Keratinocyte (primary cell): Measurements from ENCODE around the gene ADORA2B. TPM values are rescaled to one million over a fixed set of nuclear protein-coding genes. Genes with fewer than 3 reads are reported as not detected.

Experiments
- DNase-seq: peaks from one replicate; pipeline ENCODE4 v3.0.0-alpha.2; 2011; ENCODE audit warnings: low read depth, missing footprints, low spot score
- FAIRE-seq: peaks from 2 replicates; lab custom pipeline; 2011; peaks lifted over from hg19 to GRCh38; lab: Jason Lieb, UNC
- H2AFZ ChIP-seq: 2 replicates; pipeline ENCODE4 v1.6.0; 2012; ENCODE audit warnings: low read length, control low read depth, inconsistent platforms; ENCODE audit not compliant: control insufficient read depth
- H3K27ac ChIP-seq: 2 replicates; pipeline ENCODE4 v1.5.1; 2011; ENCODE audit warnings: low read length; ENCODE audit not compliant: control insufficient read depth, insufficient read depth
- H3K27me3 ChIP-seq: 3 replicates; pipeline ENCODE4 v1.6.0; 2011; ENCODE audit warnings: low read length; ENCODE audit not compliant: control insufficient read depth, insufficient read depth; ENCODE audit errors: extremely low read depth
- H3K36me3 ChIP-seq, 2 experiments: 2 replicates in 1 of 2; 3 replicates in 1 of 2; pipeline ENCODE4 v1.5.1; 2011; ENCODE audit warnings: low read length in 2 of 2, mild to moderate bottlenecking in 1 of 2; ENCODE audit not compliant: control insufficient read depth in 2 of 2, insufficient read depth in 2 of 2; ENCODE audit errors: extremely low read depth in 1 of 2
- H3K4me1 ChIP-seq: 3 replicates; pipeline ENCODE4 v1.5.1; 2011; ENCODE audit warnings: low read length; ENCODE audit not compliant: control insufficient read depth, insufficient read depth; ENCODE audit errors: extremely low read depth
- H3K4me2 ChIP-seq: 3 replicates; pipeline ENCODE4 v1.6.0; 2011; ENCODE audit warnings: low read depth, low read length; ENCODE audit not compliant: control insufficient read depth, insufficient read depth; ENCODE audit errors: extremely low read depth
- H3K4me3 ChIP-seq, 3 experiments: fragments of 200-600 bp in 1 of 3; sonication (generic) in 1 of 3; 2 replicates in 2 of 3; 3 replicates in 1 of 3; pipeline ENCODE4 v1.5.1; 2011 to 2016; ENCODE audit warnings: low read length in 3 of 3, mild to moderate bottlenecking in 3 of 3, control low read depth in 2 of 3, inconsistent platforms in 1 of 3, low read depth in 1 of 3, mixed read lengths in 1 of 3, mixed run types in 1 of 3, moderate library complexity in 1 of 3; ENCODE audit not compliant: control insufficient read depth in 2 of 3, insufficient read depth in 2 of 3; ENCODE audit errors: extremely low read depth in 1 of 3
- H3K79me2 ChIP-seq: 2 replicates; pipeline ENCODE4 v1.6.0; 2012; ENCODE audit warnings: low read length; ENCODE audit not compliant: control insufficient read depth, insufficient read depth
- H3K9ac ChIP-seq: 3 replicates; pipeline ENCODE4 v1.6.0; 2011; ENCODE audit warnings: low read length; ENCODE audit not compliant: control insufficient read depth, insufficient read depth; ENCODE audit errors: extremely low read depth
- H3K9me1 ChIP-seq: 3 replicates; pipeline ENCODE4 v1.6.0; 2011; ENCODE audit warnings: low read length; ENCODE audit not compliant: control insufficient read depth, insufficient read depth; ENCODE audit errors: extremely low read depth
- H3K9me3 ChIP-seq: 2 replicates; pipeline ENCODE4 v1.5.1; 2012; ENCODE audit warnings: low read depth, low read length; ENCODE audit not compliant: control insufficient read depth
- H4K20me1 ChIP-seq: 3 replicates; pipeline ENCODE4 v1.6.0; 2011; ENCODE audit warnings: low read length; ENCODE audit not compliant: control insufficient read depth, insufficient read depth; ENCODE audit errors: extremely low read depth
- EZH2 ChIP-seq: IDR thresholded peaks from one replicate; pipeline ENCODE4 v1.6.1; 2012; ENCODE audit warnings: inconsistent platforms, mild to moderate bottlenecking, low read length, moderate library complexity
- dilution Hi-C: fragments of 300-500 bp; cut with MboI; formaldehyde crosslinking; loops from one replicate; pipeline ENCODE4 v1.7.0; 2020; ENCODE audit warnings: low sequenced_read_pairs; ENCODE audit not compliant: extremely low pct_ligation_motif_present
- polyA plus RNA-seq, 5 experiments: library from polyadenylated mRNA; depleted of rRNA in 3 of 5; stranded (reverse) in 3 of 5; stranded (forward) in 1 of 5; unstranded in 1 of 5; fragments of >200 nt; gene quantifications; 1 replicate in 1 of 5; 2 replicates in 3 of 5; 3 replicates in 1 of 5; pipeline versions ENCODE4 v1.2.1 to v1.2.3, GENCODE V29; 2011 to 2012; ENCODE audit warnings: missing spikeins in 2 of 5, low read depth in 1 of 5, low replicate concordance in 1 of 5
- TF ChIP-seq, protein P1 (sequence below), 3 experiments: IDR thresholded peaks in 1 of 3; conservative IDR thresholded peaks in 1 of 3; optimal IDR thresholded peaks in 1 of 3; 2 replicates in 2 of 3; 3 replicates in 1 of 3; pipeline versions ENCODE3 to v1.5.1; 2011; ENCODE audit warnings: low read length in 3 of 3, mild to moderate bottlenecking in 3 of 3, moderate library complexity in 2 of 3, control low read depth in 1 of 3, inconsistent platforms in 1 of 3; ENCODE audit not compliant: insufficient read depth in 2 of 3; ENCODE audit errors: extremely low read depth in 1 of 3

ADORA2B gene
- polyA plus RNA-seq, 1 donor (not counting 4 experiments of a cell fraction or from before 2014, with no cell fraction given), result 50.0 TPM

DNA sequence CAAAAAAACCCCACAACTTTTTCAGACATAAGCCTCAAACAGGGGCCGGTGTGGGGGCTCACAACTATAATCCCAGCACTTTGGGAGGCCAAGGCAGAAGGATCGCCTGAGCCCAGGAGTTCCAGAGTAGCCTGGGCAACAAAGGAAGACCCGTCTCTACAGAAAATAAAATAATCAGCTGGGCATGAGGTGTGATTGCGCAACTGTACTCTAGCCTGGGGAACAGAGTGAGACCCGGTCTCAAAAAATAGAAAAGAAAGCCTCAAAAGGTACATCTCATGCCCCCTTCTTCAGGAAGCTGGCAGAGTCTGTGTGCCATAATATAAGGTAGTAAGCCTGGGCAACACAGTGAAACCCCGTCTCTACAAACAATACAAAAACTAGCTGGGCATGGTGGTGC is 51.4 kb downstream of the ADORA2B start:
- dilution Hi-C loops, result no loop called here

DNA sequence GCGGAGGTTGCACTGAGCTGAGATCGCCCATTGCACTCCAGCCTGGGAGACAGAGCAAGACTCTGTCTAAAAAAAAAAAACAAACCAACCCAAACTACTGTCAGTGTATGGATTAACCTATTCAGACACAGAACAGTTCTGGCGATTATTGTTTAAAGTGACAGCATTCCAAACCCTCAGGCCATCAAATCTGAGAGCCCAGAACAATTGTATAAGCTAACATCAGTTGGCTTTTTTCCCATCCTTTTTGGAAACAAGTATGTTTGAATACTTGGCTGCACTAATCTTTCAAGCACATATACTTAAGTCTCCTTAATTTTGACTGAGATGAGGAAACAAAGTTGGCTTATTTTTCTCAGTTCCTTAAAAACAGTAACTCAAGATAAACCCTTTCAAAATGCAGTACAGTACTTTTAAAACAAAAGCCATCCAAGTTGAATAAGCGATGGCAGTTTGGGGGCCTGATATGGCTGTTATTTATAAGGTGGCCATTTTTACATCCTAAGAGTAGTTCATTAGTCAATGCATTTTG is 53.2 kb downstream of the ADORA2B start:
- Histone ChIP-seq H3K4me3 (peak overlapping the region in 2 of 3 experiments; percentile 15 to 87), H3K4me1 (peaks cover 13% of the 10 kb centered on the region), H3K27me3 (no peaks in the 10 kb centered on the region), H2AFZ (no peak overlapping the region), H4K20me1 (peaks cover 9% of the 10 kb centered on the region), H3K79me2 (peaks cover 46% of the 10 kb centered on the region), H3K27ac (no peak overlapping the region), H3K9ac (no peak overlapping the region), H3K4me2 (peak overlapping the region; percentile 90), H3K36me3 (peaks cover 12 to 17% of the 10 kb centered on the region in 2 experiments), H3K9me3 (no peaks in the 10 kb centered on the region), H3K9me1 (no peaks in the 10 kb centered on the region)
- TF ChIP-seq, protein P1, sequence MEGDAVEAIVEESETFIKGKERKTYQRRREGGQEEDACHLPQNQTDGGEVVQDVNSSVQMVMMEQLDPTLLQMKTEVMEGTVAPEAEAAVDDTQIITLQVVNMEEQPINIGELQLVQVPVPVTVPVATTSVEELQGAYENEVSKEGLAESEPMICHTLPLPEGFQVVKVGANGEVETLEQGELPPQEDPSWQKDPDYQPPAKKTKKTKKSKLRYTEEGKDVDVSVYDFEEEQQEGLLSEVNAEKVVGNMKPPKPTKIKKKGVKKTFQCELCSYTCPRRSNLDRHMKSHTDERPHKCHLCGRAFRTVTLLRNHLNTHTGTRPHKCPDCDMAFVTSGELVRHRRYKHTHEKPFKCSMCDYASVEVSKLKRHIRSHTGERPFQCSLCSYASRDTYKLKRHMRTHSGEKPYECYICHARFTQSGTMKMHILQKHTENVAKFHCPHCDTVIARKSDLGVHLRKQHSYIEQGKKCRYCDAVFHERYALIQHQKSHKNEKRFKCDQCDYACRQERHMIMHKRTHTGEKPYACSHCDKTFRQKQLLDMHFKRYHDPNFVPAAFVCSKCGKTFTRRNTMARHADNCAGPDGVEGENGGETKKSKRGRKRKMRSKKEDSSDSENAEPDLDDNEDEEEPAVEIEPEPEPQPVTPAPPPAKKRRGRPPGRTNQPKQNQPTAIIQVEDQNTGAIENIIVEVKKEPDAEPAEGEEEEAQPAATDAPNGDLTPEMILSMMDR (optimal IDR thresholded peaks at IDR 0.05 in 1 of 3, IDR thresholded peaks at IDR 0.05 in 1 of 3, conservative IDR thresholded peaks at IDR 0.05 in 1 of 3; ENCODE audit: extremely low read depth in 1 of 3, insufficient read depth in 2 of 3, low read length in 3 of 3), result no peak
- no peak for TF ChIP-seq EZH2
- FAIRE-seq, result no peak
- dilution Hi-C loops, result no loop called here
- no peak for DNase-seq

More for the DNA sequence above, 51.4 kb downstream of the ADORA2B start:
- Histone ChIP-seq H3K27ac (no peak overlapping the region), H3K4me3 (no peak overlapping the region), H3K9ac (no peak overlapping the region), H2AFZ (no peak overlapping the region), H3K27me3 (no peaks in the 10 kb centered on the region), H3K79me2 (peaks cover 28% of the 10 kb centered on the region), H3K4me1 (peaks cover 8% of the 10 kb centered on the region), H3K9me3 (no peaks in the 10 kb centered on the region), H4K20me1 (peaks cover 9% of the 10 kb centered on the region), H3K4me2 (no peak overlapping the region), H3K9me1 (no peaks in the 10 kb centered on the region), H3K36me3 (peaks cover 2 to 3% of the 10 kb centered on the region in 2 experiments)
- DNase-seq (no peak), FAIRE-seq (no peak)
- TF ChIP-seq, protein P1 (optimal IDR thresholded peaks at IDR 0.05 in 1 of 3, IDR thresholded peaks at IDR 0.05 in 1 of 3, conservative IDR thresholded peaks at IDR 0.05 in 1 of 3; ENCODE audit: extremely low read depth in 1 of 3, insufficient read depth in 2 of 3, low read length in 3 of 3), result no peak
- no peak for TF ChIP-seq EZH2
